Left kidney (tissue), 8 donors: ENCODE measurements around the gene CBLIF. TPM values are rescaled to one million over a fixed set of nuclear protein-coding genes. Genes with fewer than 3 reads are reported as not detected.
"Not testable (repeated sequence)": the region's sequence is repeated elsewhere in the genome, so short reads cannot be mapped to it uniquely, and the experiment has no call there.

ENCODE experiments used
- DNase-seq: peaks from one replicate; pipeline ENCODE4 v3.0.0-alpha.2; 2013
- long read RNA-seq, 8 donors: transcript quantifications; one replicate each; lab custom pipeline, GENCODE V29; 2026
- polyA plus RNA-seq: library from polyadenylated mRNA; unstranded; fragments of 120-200 nt; gene quantifications from one replicate; pipeline ENCODE4 v1.2.1, GENCODE V29; 2013; ENCODE audit not compliant: insufficient read length

The CBLIF gene
- polyA plus RNA-seq = 0.20 TPM
- long read RNA-seq, donor 1 = 0 reads
- long read RNA-seq, donor 2 = 0 reads
- long read RNA-seq, donor 3 = 0 reads
- long read RNA-seq, donor 4 = 0 reads
- long read RNA-seq, donor 5 = 0 reads
- long read RNA-seq, donor 6 = 0 reads
- long read RNA-seq, donor 7 = 0 reads
- long read RNA-seq, donor 8 = 0 reads

DNA sequence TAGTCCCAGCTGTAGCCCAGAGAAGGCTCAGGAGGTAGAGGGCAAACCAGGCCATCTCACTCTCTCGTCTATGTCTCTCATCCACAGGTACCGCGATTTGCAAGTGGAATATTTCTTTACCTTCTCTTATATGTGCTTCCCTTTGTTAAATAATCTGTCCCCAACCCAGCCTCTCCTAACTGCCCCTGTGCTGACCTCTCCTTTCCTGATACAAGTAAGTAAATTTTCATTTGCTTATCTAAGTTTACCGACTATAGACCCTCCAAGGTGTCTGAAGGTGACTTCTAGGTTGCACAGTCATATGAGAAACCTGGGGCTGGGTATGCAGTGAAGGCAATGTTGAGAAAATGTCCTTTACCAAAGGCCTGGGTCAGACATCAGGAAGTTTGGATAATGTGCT lies at the start of gene CBLIF:
Gene CBLIF, minus strand, starts transcription at position 101 of the 400 bp plus-strand sequence. Its CDS starts 46 bp downstream, at position 55.
- no peak for DNase-seq

DNA sequence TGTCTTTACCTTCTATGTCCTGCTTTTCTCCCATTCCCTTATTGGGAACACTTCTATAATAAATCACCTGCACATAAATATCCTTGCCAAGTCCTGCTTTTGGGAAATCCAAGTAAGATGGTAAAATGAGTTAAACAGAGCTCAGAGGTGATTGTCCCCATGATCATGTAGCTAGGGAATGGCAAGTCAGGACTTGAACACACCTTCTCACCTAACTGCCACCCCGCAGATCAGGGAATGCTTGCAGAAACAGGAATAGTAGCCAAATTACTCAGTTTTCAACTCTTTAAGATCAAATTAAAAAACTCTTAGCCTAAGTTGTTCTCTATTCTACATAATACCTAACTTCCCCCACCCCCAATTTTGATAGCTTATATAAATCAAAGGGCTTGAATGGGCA lies 49.3 kb upstream of the CBLIF start:
- no peak for DNase-seq

DNA sequence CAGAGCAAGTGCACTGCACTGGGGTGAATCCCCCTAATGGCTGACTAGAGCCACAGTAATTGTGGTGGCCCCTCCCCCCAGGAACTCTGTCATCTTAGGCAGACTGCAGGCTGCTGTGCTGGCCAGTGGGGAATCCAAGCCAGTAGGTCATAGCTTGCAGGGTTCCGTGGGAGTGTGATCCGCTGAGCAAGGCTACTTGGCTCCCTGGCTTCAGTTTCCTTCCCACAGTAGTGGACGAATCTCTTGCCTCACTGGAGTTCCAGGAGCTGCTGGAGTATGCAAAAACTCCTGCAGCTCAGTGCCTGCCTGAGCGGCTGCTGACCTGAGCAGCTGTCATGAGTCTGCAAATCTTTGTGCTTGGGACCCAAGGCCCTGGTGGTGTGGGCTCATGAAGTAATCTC lies 46.5 kb upstream of the CBLIF start:
- no peak for DNase-seq

GRCh38 chr11:59887156-59887555 lies 41.9 kb upstream of the CBLIF start:
- not testable (repeated sequence) for DNase-seq

DNA sequence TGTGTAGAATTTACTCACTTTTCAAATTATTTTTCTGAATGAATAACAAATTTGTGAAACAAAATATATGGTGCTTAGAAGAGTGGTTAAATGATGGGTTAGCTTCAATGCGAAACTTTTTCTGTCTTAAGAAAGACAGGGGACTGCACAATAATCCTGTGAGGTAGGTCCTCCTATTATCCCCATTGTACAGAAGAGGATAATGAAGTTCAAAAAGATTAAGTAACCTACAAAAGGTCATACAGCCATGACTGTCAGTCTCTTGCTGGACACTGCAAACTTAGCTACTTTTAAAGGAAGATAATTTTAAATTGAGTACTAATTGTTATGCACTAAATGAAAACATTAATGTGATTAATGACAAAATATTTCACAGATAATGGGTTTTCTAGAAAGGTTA lies 38.3 kb upstream of the CBLIF start:
- no peak for DNase-seq

GRCh38 chr11:59879567-59879966 lies 34.3 kb upstream of the CBLIF start:
- DNase-seq = no peak

- no peak for DNase-seq
Observed at GRCh38 chr11:59878575-59878974, 33.3 kb upstream of the CBLIF start, which contains the start of gene OOSP3. TSS of gene OOSP3 (plus strand) at chr11:59878782. CDS start at chr11:59878809, 27 bp downstream.

DNA sequence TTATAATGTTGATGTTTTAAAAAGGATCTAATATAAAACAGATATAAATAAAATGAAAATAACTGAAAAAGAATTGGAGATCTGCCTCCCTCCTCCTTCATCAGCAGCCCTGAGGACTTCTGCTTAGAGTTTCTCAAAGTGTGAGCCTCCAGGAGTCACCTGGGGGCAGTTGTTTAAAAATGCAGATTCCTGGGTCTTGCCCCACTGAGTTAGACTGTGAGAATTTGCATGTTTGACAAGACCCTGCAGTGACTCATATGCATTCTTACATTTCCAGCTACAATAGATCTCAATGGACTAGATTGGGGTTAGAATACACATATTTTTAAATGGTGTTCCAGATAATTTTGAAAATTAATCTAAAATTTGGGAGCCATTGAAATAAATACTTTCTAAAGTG lies 32.5 kb upstream of the CBLIF start:
- DNase-seq = no peak

GRCh38 chr11:59877325-59877724 lies 32.0 kb upstream of the CBLIF start:
- DNase-seq = no peak

DNA sequence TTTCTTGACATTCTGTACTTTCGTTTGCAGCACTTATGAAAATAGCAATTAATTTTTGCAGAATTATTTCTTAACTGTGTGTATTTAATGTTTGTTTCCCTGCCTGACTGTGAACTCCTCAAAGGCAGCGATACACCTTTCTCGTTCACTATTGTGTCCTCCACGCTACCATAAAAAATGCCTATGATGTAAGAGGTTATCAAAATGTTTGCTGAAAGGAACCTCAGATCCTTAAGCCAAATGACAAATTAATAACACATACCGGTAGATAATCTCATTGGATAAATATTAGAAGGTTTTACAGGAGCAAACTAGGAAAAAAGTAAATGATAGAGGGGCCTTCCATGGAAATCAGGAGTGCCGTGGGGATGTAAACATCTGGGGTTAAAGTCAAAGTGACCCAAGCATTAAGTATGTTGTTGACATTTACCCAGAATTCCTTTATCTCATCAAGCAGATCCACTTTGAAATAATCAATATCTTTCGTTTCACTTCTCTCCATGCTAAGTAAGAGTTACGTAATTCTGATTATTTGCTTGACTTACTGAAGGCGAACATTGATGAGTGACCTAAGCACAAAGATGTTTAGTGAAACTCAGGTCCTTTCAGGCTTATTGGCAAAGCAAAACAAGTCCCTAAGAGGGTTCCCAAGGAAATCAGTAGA lies 30.7 kb upstream of the CBLIF start:
- DNase-seq = no peak

GRCh38 chr11:59872076-59872475 lies 26.8 kb upstream of the CBLIF start:
- no peak for DNase-seq

- DNase-seq = no peak
Observed at GRCh38 chr11:59867946-59868345, 22.6 kb upstream of the CBLIF start.

DNA sequence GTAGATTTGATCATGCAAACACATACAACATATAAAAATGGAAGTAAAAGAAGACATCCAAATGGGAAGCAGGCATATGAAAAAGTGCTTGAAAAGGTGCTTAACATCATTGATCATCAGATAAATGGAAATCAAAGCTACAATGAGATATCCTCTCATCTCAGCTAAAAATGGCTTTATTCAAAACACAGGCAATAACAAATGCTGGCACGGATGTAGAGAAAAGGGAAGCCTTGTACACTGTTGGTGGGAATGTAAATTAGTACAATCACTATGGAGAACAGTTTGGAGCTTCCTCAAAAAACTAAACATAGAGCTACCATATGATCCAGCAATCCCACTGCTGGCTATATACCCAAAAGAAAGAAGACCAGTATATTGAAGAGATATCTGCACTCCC lies 21.5 kb upstream of the CBLIF start:
- DNase-seq = no peak

DNA sequence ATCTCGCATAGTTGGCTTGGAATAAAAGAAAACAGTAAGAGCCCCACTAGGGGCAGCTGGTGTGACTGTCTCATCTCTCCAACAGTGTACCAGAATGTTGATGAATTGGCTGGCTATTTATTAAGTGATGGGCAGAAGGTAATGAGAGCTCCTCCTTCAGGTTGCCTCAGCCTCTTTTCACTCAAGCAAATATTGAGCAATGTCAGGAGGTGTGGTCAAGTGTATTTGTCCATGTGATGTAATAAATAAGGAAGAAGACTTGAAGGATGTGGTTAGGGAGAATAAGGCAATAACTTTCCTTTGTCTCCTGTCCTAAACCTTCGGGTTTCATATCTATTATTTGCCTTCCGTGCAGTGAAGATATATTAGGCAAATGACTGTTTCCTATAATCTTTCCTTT lies 21.1 kb upstream of the CBLIF start, which contains the start of gene TCN1:
Gene TCN1, minus strand, starts transcription at position 91 of the 400 bp plus-strand sequence. Its CDS starts 17 bp downstream, at position 74.
- no peak for DNase-seq

- no peak for DNase-seq
Observed at GRCh38 chr11:59865031-59865430, 19.7 kb upstream of the CBLIF start.

- DNase-seq = no peak
Observed at GRCh38 chr11:59862252-59862651, 17.0 kb upstream of the CBLIF start.

DNA sequence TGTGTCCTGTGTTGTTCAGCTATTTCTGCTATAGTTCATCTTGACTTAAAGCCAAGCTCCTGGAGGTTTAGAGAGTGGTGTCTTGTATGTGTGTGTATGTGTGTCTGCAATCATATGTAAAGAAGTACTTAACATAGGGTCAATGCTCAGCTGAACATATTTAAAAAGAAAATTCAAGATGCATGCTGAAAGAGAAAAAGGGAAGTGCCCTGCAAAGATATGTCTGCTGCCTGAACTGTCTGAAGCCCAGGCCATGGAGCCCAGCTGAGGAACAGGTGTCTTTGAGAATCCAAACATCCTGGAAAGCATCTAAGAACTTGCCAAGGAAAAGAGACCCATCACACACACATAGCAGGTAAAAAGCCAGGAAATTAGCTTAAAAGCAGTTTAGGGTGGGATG lies 14.4 kb upstream of the CBLIF start:
- no peak for DNase-seq

DNA sequence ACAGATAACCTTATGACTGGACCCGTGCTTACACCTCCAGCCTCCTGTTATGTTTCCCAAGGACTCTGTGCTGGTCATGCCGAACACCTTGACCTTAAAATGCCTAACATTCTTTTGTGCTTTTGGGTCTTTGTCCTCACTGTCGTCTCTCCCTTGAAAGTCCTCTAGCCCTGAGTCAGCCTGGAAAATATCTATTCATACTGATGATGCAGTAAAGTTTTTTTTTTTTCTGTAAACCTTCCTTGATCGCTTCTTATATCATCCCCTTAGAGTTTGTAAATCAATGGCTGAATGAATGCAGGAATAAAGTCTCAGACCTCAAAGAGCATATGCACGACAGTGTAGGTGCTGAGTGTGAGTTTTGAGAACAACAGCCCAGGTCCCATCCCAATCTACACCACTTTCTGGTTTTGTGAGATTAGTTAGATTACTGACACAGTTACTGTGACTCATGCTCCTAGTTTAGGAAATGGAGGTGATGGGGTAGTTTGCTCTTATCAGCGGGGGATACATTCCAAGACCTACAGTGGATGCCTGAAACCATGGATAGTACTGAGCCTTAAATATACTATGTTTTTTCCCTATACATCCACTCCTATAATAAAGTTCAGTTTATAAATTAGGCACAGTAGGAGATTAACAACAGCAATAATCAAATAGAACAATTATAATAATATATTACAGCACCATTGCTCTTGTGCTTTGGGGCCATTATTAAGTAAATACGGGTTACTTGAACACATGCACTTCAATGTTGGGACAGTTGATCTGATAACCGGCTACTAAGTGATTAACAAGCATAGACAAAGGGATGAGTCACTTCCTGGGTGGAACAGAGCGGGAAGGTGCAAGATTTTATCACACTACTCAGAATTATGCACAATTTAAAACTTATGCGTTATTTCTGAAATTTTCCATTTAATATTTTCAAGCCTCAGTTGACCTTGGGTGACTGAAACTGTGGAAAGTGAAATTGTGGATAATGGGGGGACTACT lies 12.4 kb upstream of the CBLIF start:
- DNase-seq = no peak

- no peak for DNase-seq
Observed at GRCh38 chr11:59854871-59855270, 9.6 kb upstream of the CBLIF start.

DNA sequence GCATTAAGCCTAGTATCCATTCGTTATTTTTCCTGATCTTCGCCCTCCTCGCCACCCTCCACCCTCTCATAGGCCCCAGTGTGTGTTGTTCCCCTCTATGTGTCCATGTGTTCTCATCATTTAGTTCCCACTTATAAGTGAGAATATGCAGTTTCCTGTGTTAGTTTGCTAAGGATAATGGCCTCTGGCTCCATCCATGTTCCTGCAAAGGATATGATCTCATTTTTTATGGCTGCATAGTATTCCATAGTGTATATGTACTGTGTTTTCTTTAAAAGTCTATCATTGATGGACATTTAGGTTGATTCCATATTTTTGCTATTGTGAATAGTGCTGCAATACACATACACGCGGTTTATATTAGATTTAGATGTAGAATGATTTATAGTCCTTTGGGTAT lies 6.1 kb upstream of the CBLIF start:
- DNase-seq = not testable (repeated sequence)

DNA sequence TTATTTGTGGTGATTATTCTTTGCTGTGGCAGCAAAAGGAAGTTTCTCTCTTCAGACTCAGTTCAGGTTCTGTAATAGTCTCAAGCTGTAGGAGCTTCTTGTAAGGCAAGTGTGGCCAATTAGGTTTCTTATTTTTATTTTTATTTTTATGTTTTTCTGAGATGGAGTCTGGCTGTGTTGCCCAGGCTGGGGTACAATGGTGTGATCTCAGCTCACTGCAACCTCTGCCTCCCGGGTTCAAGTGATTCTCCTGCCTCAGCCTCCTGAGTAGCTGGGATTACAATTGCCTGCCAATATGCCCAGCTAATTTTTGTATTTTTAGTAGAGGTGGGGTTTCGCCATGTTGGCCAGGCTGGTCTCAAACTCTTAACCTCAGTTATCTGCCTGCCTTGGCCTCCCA lies 4.3 kb upstream of the CBLIF start:
- DNase-seq = not testable (repeated sequence)

GRCh38 chr11:59849129-59849528 lies 3.8 kb upstream of the CBLIF start:
- peak; percentile 0 for DNase-seq

DNA sequence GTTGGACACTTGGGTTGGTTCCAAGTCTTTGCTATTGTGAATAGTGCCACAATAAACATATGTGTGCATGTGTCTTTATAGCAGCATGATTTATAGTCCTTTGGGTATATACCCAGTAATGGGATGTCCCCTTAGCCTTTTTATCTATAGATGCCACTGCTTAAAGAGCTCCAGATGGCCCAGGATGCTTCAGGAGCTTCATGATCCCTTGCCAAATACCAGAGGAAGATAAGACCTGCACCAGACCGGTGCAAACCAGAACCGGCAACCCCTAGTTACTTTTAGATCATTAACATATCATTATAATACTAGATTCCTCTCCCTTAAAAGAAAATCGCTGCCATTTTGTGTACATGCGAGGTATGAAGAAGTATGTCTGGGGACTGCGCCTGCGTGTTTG lies 3.1 kb upstream of the CBLIF start:
- DNase-seq = not testable (repeated sequence)
